ENCODE results near the gene XIST.
"Not testable (repeated sequence)": the region's sequence is repeated elsewhere in the genome, so short reads cannot be mapped to it uniquely, and the experiment has no call there.

XIST gene

DNA sequence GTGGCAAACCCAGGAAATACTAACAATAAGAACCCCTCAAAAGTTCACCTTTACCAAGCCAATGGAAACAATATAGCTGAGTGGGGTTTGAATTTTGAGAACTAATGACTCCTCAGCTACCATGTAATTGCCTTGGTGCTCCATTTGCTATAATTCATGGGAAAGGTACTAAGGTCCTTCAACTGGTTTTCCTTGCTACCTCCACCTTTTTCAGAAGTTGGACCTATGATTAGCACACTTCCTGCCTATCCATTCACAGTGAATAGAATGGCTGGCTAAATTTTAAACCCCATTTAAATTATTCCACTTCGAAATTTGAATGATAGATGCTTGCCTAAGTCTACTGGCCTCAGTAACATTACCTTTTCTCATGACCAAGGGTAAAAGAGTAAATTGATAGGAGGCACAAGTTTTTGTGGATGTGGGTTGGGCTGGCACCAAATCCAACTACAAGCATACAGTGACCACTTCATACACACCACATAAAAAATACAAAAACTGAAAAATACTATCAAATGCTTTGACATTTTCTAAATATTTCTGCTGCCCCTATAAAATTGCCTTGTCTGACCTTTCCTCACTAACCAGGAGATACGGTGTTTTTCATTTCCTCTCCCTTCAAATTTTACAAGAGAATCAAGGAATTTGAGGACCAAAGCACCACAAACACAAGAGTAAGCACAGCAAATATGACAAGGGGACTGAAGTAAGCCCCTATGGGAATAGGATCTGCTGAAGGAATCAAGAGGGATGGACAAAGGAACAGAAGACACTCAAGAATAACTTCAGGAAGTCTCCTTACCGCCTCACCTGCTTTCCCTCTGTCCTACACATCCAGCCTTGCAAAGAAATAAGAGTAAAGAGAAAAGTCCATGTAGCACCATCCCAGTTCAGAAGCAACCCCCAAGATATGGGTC lies 34.1 kb downstream of the XIST start:
- no peak overlapping the region for H3K27ac ChIP-seq
- no peak for TF ChIP-seq ZFX (IDR thresholded peaks at IDR 0.05)
- TF ChIP-seq CTCF (conservative IDR thresholded peaks at IDR 0.05), result no peak

GRCh38 chrX:73817393-73818199 lies 34.9 kb downstream of the XIST start:
- TF ChIP-seq ZFX (IDR thresholded peaks at IDR 0.05) (no peak), CTCF (conservative IDR thresholded peaks at IDR 0.05) (no peak)
- no peak overlapping the region for H3K27ac ChIP-seq

DNA sequence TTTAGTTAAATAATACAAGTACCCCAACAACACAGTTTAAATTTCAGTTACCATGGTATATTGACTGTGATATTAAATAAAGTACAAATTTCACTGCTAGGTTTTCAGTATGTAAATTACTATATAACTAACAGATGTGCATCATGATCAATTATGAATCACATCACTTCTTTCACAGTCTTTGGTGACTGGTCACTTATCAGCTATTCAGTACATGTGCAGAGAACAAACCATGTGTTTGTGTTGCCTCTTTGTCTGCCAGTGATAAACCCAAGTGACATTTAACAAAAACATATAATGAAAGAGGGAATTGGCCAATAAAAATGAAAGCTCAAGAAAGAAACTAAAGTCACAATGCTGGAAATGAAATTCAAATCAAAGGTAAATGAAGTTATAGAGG lies 40.3 kb downstream of the XIST start:
- no peak overlapping the region for H3K27ac ChIP-seq
- TF ChIP-seq ZFX (IDR thresholded peaks at IDR 0.05), result no peak
- no peak for TF ChIP-seq CTCF (conservative IDR thresholded peaks at IDR 0.05)

DNA sequence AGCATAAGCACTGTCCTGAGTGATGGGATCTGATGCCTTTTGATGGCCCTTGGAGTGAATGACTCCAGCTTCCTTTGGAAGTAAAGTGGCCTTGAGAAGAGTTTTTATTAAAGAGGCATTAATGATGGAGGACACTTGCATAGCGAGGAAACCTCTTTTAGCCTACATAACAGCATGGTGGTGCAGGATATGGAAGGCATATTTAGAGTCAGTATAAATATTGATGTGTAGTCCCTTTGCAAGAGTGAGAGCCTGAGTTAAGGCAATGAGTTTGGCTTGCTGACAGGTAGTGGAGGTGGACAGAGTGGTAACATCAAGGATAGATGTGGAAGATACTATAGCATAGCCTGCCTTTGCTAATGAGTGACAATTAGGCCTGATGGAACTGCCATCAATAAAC lies 48.4 kb downstream of the XIST start:
- not testable (repeated sequence) for H3K27ac ChIP-seq

DNA sequence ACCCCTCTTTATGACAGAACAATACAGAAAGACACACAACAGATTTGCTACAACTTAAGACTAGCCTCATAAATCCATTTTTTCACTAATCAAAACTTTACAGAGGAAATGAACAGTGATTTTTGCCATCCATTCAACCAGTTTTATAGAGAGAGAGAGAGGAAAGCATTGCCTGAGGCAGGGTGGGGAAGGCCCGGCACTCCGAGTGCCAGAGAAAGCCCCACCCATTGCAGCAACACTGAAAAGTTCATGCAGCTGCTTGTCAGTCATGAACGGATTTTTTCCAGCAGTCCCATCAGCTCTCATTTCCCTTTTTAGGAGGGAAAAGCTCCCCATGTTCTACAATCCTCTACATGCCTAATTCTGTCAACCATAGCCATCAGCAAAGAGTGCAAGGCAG lies 52.6 kb downstream of the XIST start:
- no peak overlapping the region for H3K27ac ChIP-seq
- no peak for TF ChIP-seq ZFX (IDR thresholded peaks at IDR 0.05)
- TF ChIP-seq CTCF (conservative IDR thresholded peaks at IDR 0.05), result no peak

DNA sequence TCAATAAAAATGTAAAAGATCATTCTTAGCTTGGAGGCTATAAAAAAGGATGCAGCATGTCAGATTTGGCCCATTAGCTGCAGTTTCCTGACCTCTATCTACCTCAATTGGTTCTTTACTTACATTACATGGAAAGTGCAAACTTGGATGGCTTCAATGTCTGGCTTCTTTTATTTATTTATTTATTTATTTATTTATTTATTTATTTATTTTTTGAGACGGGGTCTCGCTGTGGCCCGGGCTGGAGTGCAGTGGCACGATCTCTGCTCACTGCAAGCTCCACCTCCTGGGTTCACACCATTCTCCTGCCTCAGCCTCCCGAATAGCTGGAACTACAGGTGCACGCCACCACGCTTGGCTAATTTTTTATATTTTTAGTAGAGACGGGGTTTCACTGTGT lies 60.0 kb downstream of the XIST start:
- H3K27ac ChIP-seq, result not testable (repeated sequence)

DNA sequence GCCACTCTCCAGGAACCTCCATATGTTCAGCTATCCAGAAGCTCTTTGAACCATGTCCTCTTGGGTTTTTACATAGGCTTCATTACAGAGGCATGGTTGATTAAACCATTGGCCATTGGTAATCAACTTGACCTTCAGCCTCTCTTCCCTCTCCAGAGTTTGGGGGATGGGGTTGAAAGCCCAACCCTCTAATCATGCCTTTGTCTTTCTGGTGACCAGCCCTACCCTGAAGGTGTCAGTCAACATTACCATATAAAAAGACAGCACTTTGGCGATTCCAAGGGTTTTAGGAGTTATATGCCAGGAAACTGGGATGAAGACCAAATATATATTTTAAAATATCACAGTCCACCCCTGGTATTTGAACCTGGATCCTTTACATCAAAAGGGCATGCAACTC lies 67.0 kb downstream of the XIST start:
- no peak overlapping the region for H3K27ac ChIP-seq
- no peak for TF ChIP-seq ZFX (IDR thresholded peaks at IDR 0.05)

Data from C4-2B (cell line).